ENCODE results near the gene HBS1L. TPM values are rescaled to one million over a fixed set of nuclear protein-coding genes. Genes with fewer than 3 reads are reported as not detected.

The HBS1L gene
- total RNA-seq, 2 experiments from 2014 or later = 82.9 to 93.1 TPM

- ChIA-PET CTCF (ENCODE audit: unreplicated experiment) (no interaction called here), POLR2A (no interaction called here)
- no peak overlapping the region for H2AFZ ChIP-seq (ENCODE audit: low read length)
- H3K79me2 ChIP-seq (ENCODE audit: insufficient read depth, low read depth, low read length) = no peaks in the 10 kb centered on the region
- no TSS peak for BruUV-seq (replicated peaks)
- no peaks in the 10 kb centered on the region for H3K9me2 ChIP-seq (ENCODE audit: insufficient read depth, low read length)
- intact Hi-C loops (cut with micrococcal nuclease; ENCODE audit: unreplicated experiment) = no loop called here
- H3K9me3 ChIP-seq (ENCODE audit: low read length) = peaks cover 6% of the 10 kb centered on the region; the same call in 1 of the 2 replicates
- DNase-seq (ENCODE audit: low spot score) = no peak
- no peak overlapping the region for H3K4me2 ChIP-seq (ENCODE audit: low read length)
- no peaks in the 10 kb centered on the region for H3K36me3 ChIP-seq (ENCODE audit: insufficient read depth, low read length)
- no peak overlapping the region for H3K4me3 ChIP-seq (ENCODE audit: low read depth, low read length, poor library complexity, severe bottlenecking)
- no peaks in the 10 kb centered on the region for H4K20me1 ChIP-seq (ENCODE audit: insufficient read depth, low read length)
- TF ChIP-seq EZH2phosphoT487 (IDR thresholded peaks at IDR 0.05; ENCODE audit: borderline replicate concordance, low read depth, low read length) = no peak
- no peaks in the 10 kb centered on the region for H3K4me1 ChIP-seq (ENCODE audit: insufficient read depth, low read length, poor library complexity, severe bottlenecking)
- H3K27ac ChIP-seq (ENCODE audit: low read depth, low read length, poor library complexity, severe bottlenecking) = no peak overlapping the region
Measured at GRCh38 chr6:134948142-134948541, 106.5 kb downstream of the HBS1L start.

- intact Hi-C loops (cut with micrococcal nuclease; ENCODE audit: unreplicated experiment) = no loop called here
Measured at GRCh38 chr6:134945045-134945444, 109.6 kb downstream of the HBS1L start.

DNA sequence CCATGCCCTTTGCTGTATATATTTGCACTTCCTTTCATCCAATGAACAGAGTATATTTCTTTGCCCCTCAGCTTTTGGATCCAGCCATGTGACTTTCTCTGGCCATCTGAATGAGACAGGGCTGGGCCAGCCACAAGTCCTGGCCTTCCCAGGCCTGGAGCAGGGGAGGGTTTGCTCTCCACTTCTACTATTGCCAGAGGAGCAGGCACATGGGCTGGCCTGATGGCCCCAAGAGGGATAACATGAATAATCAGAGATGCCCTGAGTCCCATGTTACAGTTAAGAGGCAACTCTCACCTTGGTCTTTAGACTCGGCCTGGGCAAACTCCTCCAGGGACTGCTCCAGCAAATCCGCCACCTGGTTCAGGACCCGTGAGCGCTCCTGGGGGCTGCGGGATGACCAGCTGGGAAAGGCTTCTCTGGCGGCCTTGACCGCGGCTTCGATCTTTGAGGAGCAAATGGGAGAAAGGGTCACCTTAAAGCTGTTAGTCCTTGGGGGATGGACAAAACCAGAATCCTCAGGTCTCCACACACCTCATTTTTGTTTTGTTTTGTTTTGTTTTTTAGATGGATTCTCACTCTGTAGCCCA, 111.0 kb downstream of the HBS1L start:
- intact Hi-C loops (cut with micrococcal nuclease; ENCODE audit: unreplicated experiment) = loop anchor here (5.0 kb wide), 1 partner anchor 61 kb away; no protein-coding TSS in a partner anchor
- no peak for TF ChIP-seq CTCF (conservative IDR thresholded peaks at IDR 0.05; ENCODE audit: low read length)
- no peak for TF ChIP-seq EZH2phosphoT487 (IDR thresholded peaks at IDR 0.05; ENCODE audit: borderline replicate concordance, low read depth, low read length)
- H3K4me1 ChIP-seq (ENCODE audit: insufficient read depth, low read length, poor library complexity, severe bottlenecking) = no peaks in the 10 kb centered on the region
- no peak overlapping the region for H3K4me2 ChIP-seq (ENCODE audit: low read length)
- no peak overlapping the region for H3K4me3 ChIP-seq (ENCODE audit: low read depth, low read length, poor library complexity, severe bottlenecking)
- no peak overlapping the region for H2AFZ ChIP-seq (ENCODE audit: low read length)
- H3K9me3 ChIP-seq (ENCODE audit: low read length) = peaks cover 6% of the 10 kb centered on the region; the same call in 1 of the 2 replicates
- ChIA-PET POLR2A (interaction anchor here (0.6 to 0.9 kb wide), 3 partner anchors 18 to 315 kb away, joined by 3 to 4 read pairs (median 3); no protein-coding TSS in a partner anchor), CTCF (ENCODE audit: unreplicated experiment) (no interaction called here)
- no peaks in the 10 kb centered on the region for H4K20me1 ChIP-seq (ENCODE audit: insufficient read depth, low read length)
- BruUV-seq (replicated peaks) = no TSS peak
- DNase-seq (ENCODE audit: low spot score) = no peak
- no peaks in the 10 kb centered on the region for H3K79me2 ChIP-seq (ENCODE audit: insufficient read depth, low read depth, low read length)
- H3K9me2 ChIP-seq (ENCODE audit: insufficient read depth, low read length) = no peaks in the 10 kb centered on the region
- no peaks in the 10 kb centered on the region for H3K36me3 ChIP-seq (ENCODE audit: insufficient read depth, low read length)
- no peak overlapping the region for H3K27ac ChIP-seq (ENCODE audit: low read depth, low read length, poor library complexity, severe bottlenecking)

More at GRCh38 chr6:134945045-134945444, 109.6 kb downstream of the HBS1L start:
- POLR2A ChIA-PET = interaction anchor here (0.6 to 0.7 kb wide), 2 partner anchors 780 to 828 kb away, joined by 3 read pairs; no protein-coding TSS in a partner anchor
- no peaks in the 10 kb centered on the region for H3K36me3 ChIP-seq (ENCODE audit: insufficient read depth, low read length)
- DNase-seq (ENCODE audit: low spot score) = no peak
- H3K4me2 ChIP-seq (ENCODE audit: low read length) = no peak overlapping the region
- no peaks in the 10 kb centered on the region for H4K20me1 ChIP-seq (ENCODE audit: insufficient read depth, low read length)
- CTCF ChIA-PET (ENCODE audit: unreplicated experiment) = no interaction called here
- no peak for TF ChIP-seq CTCF (conservative IDR thresholded peaks at IDR 0.05; ENCODE audit: low read length)
- no peak for TF ChIP-seq EZH2phosphoT487 (IDR thresholded peaks at IDR 0.05; ENCODE audit: borderline replicate concordance, low read depth, low read length)
- H3K4me3 ChIP-seq (ENCODE audit: low read depth, low read length, poor library complexity, severe bottlenecking) = no peak overlapping the region
- H3K9me3 ChIP-seq (ENCODE audit: low read length) = peaks cover 6% of the 10 kb centered on the region; the same call in 1 of the 2 replicates
- BruUV-seq (replicated peaks) = no TSS peak
- no peak overlapping the region for H2AFZ ChIP-seq (ENCODE audit: low read length)
- no peaks in the 10 kb centered on the region for H3K79me2 ChIP-seq (ENCODE audit: insufficient read depth, low read depth, low read length)
- H3K4me1 ChIP-seq (ENCODE audit: insufficient read depth, low read length, poor library complexity, severe bottlenecking) = no peaks in the 10 kb centered on the region
- no peak overlapping the region for H3K27ac ChIP-seq (ENCODE audit: low read depth, low read length, poor library complexity, severe bottlenecking)
- H3K9me2 ChIP-seq (ENCODE audit: insufficient read depth, low read length) = no peaks in the 10 kb centered on the region
